ENCODE measurements around the gene TOR1A. TPM values are rescaled to one million over a fixed set of nuclear protein-coding genes. Genes with fewer than 3 reads are reported as not detected.

Gene TOR1A
- total RNA-seq, 2 experiments from 2014 or later, result 31.9 to 32.4 TPM

- H3K9me3 Mint-ChIP-seq, result no peaks in the 10 kb centered on the region
- TF ChIP-seq CTCF (IDR thresholded peaks at IDR 0.05), result no peak
- ATAC-seq (no peak), DNase-seq (no peak)
- H3K4me1 Mint-ChIP-seq (ENCODE audit: low read depth), result peaks cover 59% of the 10 kb centered on the region
- POLR2A ChIA-PET, result interaction anchor here (0.7 to 1.9 kb wide), 5 partner anchors 12 to 214 kb away, joined by 3 to 5 read pairs (median 3); no protein-coding TSS in a partner anchor
- CTCF ChIA-PET, result interaction anchor here (1.0 kb wide), 1 partner anchor 13 kb away, joined by 3 read pairs; no protein-coding TSS in a partner anchor
- intact Hi-C loops (cut with micrococcal nuclease), result no loop called here
- no peaks in the 10 kb centered on the region for H3K27me3 Mint-ChIP-seq
- peaks cover 45% of the 10 kb centered on the region for H3K36me3 Mint-ChIP-seq (ENCODE audit: low read depth)
- no peak overlapping the region for H3K4me3 Mint-ChIP-seq
- H3K27ac Mint-ChIP-seq, result no peak overlapping the region
These were observed 27.9 kb upstream of the TOR1A start for GRCh38 chr9:129851821-129852220.

- no peaks in the 10 kb centered on the region for H3K9me3 Mint-ChIP-seq
- peaks cover 40% of the 10 kb centered on the region for H3K36me3 Mint-ChIP-seq (ENCODE audit: low read depth)
- intact Hi-C loops (cut with micrococcal nuclease), result no loop called here
- CTCF ChIA-PET, result interaction anchor here (1.0 kb wide), 1 partner anchor 14 kb away, joined by 3 read pairs; no protein-coding TSS in a partner anchor
- TF ChIP-seq CTCF (IDR thresholded peaks at IDR 0.05), result no peak
- DNase-seq (no peak), ATAC-seq (no peak)
- peak overlapping the region; percentile 10 for H3K27ac Mint-ChIP-seq
- no peaks in the 10 kb centered on the region for H3K27me3 Mint-ChIP-seq
- H3K4me1 Mint-ChIP-seq (ENCODE audit: low read depth), result peaks cover 52% of the 10 kb centered on the region
- POLR2A ChIA-PET, result interaction anchor here (0.7 to 1.6 kb wide), 4 partner anchors 13 to 34 kb away, joined by 3 read pairs; no protein-coding TSS in a partner anchor
- no peak overlapping the region for H3K4me3 Mint-ChIP-seq
These were observed 27.1 kb upstream of the TOR1A start for GRCh38 chr9:129850821-129851550.

- intact Hi-C loops (cut with micrococcal nuclease), result no loop called here
- no peaks in the 10 kb centered on the region for H3K9me3 Mint-ChIP-seq
- H3K36me3 Mint-ChIP-seq (ENCODE audit: low read depth), result peaks cover 29% of the 10 kb centered on the region
- H3K27me3 Mint-ChIP-seq, result no peaks in the 10 kb centered on the region
- no peak overlapping the region for H3K4me3 Mint-ChIP-seq
- ATAC-seq (no peak), DNase-seq (no peak)
- TF ChIP-seq CTCF (IDR thresholded peaks at IDR 0.05), result no peak
- POLR2A ChIA-PET, result interaction anchor here (1.4 to 2.5 kb wide), 4 partner anchors 14 to 35 kb away, joined by 3 to 12 read pairs (median 7); partner anchors contain the start of genes C9orf78 and USP20
- H3K4me1 Mint-ChIP-seq (ENCODE audit: low read depth), result peaks cover 46% of the 10 kb centered on the region
- CTCF ChIA-PET, result no interaction called here
- peak overlapping the region; percentile 52 for H3K27ac Mint-ChIP-seq
These were observed 26.0 kb upstream of the TOR1A start for GRCh38 chr9:129849901-129850300.

GRCh38 chr9:129848712-129849441, 24.9 kb upstream of the TOR1A start:
- intact Hi-C loops (cut with micrococcal nuclease), result no loop called here
- Mint-ChIP-seq H3K36me3 (ENCODE audit: low read depth) (peaks cover 19% of the 10 kb centered on the region), H3K4me3 (no peak overlapping the region), H3K9me3 (no peaks in the 10 kb centered on the region), H3K27me3 (no peaks in the 10 kb centered on the region), H3K27ac (no peak overlapping the region), H3K4me1 (ENCODE audit: low read depth) (peaks cover 36% of the 10 kb centered on the region)
- DNase-seq (no peak), ATAC-seq (no peak)
- TF ChIP-seq CTCF (IDR thresholded peaks at IDR 0.05), result no peak
- ChIA-PET CTCF (interaction anchor here (1.0 to 1.1 kb wide), 3 partner anchors 10 to 21 kb away, joined by 3 to 4 read pairs (median 3); no protein-coding TSS in a partner anchor), POLR2A (interaction anchor here (1.1 to 2.5 kb wide), 4 partner anchors 9 to 20 kb away, joined by 3 to 12 read pairs (median 7); partner anchors contain the start of genes C9orf78 and USP20)

Data from activated CD8-positive, alpha-beta T cell treated with anti-CD3 and anti-CD28 coated beads for 36 hours (primary cell).